GM20000 (cell line): ENCODE measurements around the gene FGFR2.
A peak's percentile ranks its signal among the peaks of the same experiment; 100 is the strongest.

Experiments used
- DNase-seq: peaks from one replicate; pipeline ENCODE4 v3.0.0; 2012; ENCODE audit warnings: low spot score
- TF ChIP-seq, protein P1 (sequence below): IDR thresholded peaks from 2 replicates; pipeline ENCODE4 v1.5.1; 2012; ENCODE audit warnings: mild to moderate bottlenecking, control low read depth; ENCODE audit errors: extremely low read depth, missing control alignments

Gene FGFR2

DNA sequence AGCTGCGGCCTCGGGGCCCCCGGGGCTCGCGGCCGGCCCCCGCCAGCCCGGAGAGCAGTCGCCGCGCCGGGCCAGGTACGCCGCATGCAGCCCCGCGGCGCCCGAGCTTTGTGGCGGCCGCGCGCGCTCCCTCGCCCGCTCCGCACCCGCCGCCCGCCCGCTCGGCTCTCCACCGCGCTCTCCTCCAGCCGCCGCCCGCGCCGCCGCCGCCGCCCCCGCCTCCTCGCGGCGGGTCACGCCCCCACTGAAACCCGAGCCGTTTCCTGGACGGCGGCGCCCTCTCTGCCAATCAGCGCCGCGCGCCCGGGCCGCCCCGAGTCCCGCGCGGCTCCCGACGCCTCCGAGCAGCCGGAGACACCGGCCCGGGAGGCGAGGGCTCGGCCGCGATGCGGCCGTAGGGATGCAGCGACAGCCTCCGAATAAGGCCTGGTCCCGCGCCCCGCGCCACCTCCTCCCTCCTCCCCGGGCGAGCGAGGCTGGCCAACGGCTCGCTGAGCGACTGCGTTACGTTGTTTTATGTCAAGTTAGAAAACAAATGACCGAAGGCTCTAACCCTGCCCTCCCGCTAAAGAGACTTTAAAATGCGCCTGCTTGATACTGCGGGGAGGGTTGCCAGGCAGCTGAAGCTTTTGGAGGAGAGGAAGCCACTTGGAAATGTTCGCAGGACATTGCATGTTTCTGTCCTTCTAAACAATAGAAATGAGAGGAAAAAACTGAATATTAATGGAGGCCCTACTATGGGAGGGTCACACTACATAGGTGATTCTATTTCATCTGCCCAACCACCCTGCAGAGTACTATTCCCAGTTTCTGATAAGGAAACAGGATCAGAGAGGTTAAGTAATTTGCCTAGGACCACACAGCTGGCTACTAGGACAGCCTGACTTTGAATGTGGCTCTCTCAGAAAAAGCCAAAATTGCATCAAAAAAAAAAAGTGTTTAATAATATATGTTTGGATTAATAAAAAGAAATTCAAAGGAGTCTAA lies at the start of gene FGFR2:
Gene FGFR2 (minus strand): TSS at position 182 of the 987 bp plus-strand sequence. CDS start 4,627 bp downstream, outside the sequence.
- peak; percentile 88 for DNase-seq
- TF ChIP-seq, protein P1, sequence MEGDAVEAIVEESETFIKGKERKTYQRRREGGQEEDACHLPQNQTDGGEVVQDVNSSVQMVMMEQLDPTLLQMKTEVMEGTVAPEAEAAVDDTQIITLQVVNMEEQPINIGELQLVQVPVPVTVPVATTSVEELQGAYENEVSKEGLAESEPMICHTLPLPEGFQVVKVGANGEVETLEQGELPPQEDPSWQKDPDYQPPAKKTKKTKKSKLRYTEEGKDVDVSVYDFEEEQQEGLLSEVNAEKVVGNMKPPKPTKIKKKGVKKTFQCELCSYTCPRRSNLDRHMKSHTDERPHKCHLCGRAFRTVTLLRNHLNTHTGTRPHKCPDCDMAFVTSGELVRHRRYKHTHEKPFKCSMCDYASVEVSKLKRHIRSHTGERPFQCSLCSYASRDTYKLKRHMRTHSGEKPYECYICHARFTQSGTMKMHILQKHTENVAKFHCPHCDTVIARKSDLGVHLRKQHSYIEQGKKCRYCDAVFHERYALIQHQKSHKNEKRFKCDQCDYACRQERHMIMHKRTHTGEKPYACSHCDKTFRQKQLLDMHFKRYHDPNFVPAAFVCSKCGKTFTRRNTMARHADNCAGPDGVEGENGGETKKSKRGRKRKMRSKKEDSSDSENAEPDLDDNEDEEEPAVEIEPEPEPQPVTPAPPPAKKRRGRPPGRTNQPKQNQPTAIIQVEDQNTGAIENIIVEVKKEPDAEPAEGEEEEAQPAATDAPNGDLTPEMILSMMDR: no peak

DNA sequence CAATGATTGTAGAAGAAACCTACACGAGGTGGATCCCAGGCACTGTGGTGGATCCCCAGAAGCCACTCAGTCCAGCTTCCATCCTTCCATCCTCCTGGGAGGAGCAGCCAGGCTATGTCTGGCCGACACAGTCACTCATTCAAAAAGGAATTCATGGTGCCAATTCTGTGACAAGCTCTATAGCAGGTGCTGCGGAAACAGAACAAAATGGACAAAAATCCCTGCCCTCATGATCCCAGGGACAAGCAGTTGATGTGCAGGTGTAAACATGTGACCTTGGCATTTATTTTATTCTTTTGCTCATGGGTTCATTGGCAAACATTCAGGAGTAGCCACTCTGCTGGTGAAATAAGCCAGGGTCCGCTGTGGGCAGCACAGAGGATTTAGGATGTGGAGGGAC lies 49.2 kb upstream of the FGFR2 start:
- DNase-seq: no peak
- TF ChIP-seq, protein P1: no peak

DNA sequence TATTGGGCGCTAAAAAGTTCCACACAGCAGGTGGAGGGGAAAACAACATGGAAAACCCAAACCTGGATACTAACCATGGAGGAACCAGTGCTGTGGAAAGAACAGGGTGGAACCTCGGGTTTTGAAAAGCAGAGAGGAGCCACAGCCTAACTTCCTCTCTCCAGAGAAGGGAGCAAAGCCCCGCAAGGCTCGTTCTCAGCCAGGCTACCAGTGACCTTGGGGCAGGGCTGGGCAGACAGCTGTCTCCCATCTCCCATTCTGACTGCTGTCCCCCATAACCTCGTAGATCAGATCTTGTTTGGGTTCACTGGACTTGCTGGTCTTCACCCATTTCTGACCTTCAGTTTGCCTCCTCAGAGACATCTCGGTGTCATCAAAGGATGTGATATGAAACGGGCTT lies 47.5 kb upstream of the FGFR2 start:
- TF ChIP-seq, protein P1: no peak
- DNase-seq: no peak

DNA sequence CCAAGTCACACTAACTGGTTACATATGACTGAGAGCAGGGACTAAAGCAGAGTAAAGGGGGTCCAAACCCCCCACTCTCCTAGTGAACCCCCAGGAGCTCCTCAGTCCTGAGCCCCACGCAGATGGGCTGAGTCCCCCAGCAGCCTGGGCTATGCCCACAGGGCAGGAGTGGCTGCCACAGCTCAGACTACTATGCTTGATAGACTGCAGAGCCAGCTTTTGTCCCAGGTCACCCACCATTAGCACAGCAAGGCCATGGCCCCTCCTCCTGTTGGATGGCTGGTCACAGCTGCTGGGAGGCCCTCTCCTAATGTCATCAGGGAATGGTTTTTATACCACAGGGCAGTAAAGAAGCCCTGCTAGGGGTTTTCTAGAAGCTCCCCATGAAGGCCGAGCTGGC lies 46.3 kb upstream of the FGFR2 start:
- no peak for DNase-seq
- TF ChIP-seq, protein P1: no peak

DNA sequence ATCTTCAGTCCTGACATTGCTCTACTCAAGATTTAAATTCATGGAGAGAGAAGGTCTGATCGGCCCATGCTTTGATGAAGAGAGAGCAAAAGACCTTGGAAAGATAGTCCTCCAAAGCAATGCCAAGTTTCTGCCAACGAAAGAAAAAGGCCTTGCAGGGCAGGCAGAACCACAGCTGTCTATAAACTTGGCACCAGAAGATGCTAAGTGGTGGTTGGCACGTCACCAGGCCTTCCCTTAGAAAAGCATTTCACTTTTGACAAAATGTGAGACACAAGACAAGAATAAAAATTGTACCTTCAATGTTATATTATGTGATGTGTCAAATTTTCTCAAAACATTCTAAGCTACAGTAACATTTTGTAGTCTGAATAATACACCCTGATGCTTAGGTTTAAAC lies 42.0 kb upstream of the FGFR2 start:
- DNase-seq: no peak
- TF ChIP-seq, protein P1: no peak

DNA sequence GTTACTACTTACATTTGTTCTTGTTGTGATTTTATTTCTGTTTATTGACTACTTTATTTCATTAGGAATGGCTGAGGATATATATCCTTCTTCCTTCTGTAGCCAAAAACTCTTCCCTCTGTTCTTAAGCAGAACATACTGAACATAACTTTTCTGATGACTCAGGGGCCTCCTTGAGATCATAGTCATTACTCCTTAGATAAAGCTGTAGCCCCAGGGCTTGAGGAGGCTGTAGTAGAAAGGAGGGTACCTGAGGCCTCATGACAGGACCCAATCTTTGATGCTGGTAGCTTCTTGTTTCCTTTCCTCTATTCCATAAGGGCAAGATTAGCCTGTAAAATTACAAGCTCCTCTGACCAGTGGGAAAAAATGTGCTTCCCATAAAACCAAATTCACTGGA lies 41.2 kb upstream of the FGFR2 start:
- no peak for DNase-seq
- TF ChIP-seq, protein P1: no peak

DNA sequence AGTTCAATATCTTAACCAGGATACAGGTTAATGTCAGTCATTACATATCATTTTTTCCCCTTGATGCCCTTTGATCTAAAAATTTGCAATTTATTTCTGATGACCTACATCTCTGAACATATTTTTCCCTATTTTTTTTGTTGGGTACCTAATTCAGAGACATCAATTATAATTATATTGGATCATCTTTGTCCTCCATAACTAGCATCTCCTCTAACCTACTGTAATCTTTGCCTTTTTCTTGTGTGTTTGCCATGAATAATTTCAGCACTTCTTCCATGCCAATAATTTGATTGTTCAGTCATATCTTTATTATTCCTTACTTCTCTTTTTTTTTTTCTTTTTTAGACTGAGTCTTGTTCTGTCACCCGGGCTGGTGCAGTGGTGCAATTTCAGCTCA lies 39.2 kb upstream of the FGFR2 start:
- TF ChIP-seq, protein P1: no peak
- DNase-seq: no peak
